ELR (cell line): ENCODE results near the gene MAP1A.
"Not testable (repeated sequence)": the region's sequence is repeated elsewhere in the genome, so short reads cannot be mapped to it uniquely, and the experiment has no call there.

Experiments used
- DNase-seq: peaks from one replicate; pipeline ENCODE4 v3.0.0-alpha.2; 2015; ENCODE audit warnings: low read depth

MAP1A gene

GRCh38 chr15:43529587-43530345, 12.4 kb downstream of the MAP1A start:
- peak; percentile 40 for DNase-seq

GRCh38 chr15:43531018-43531670, 13.7 kb downstream of the MAP1A start:
- DNase-seq: no peak

GRCh38 chr15:43532826-43533225, 15.4 kb downstream of the MAP1A start:
- DNase-seq: not testable (repeated sequence)

GRCh38 chr15:43534897-43535296, 17.5 kb downstream of the MAP1A start:
- DNase-seq: no peak

- no peak for DNase-seq
Measured at GRCh38 chr15:43538091-43538490, 20.7 kb downstream of the MAP1A start.

- no peak for DNase-seq
Measured at GRCh38 chr15:43541785-43542184, 24.4 kb downstream of the MAP1A start.

- DNase-seq: peak; percentile 25
Measured at GRCh38 chr15:43544266-43544665, 26.9 kb downstream of the MAP1A start.

- DNase-seq: no peak
Measured at GRCh38 chr15:43545426-43545825, 28.0 kb downstream of the MAP1A start.

GRCh38 chr15:43547539-43547938, 30.1 kb downstream of the MAP1A start:
- no peak for DNase-seq

- peak; percentile 50 for DNase-seq
Measured at GRCh38 chr15:43550527-43551363, 33.3 kb downstream of the MAP1A start.

GRCh38 chr15:43552256-43552655, 34.8 kb downstream of the MAP1A start:
- DNase-seq: no peak

- DNase-seq: no peak
Measured at GRCh38 chr15:43552986-43553385, 35.6 kb downstream of the MAP1A start.

GRCh38 chr15:43562753-43563152, 45.3 kb downstream of the MAP1A start:
- not testable (repeated sequence) for DNase-seq

GRCh38 chr15:43563793-43564192, 46.4 kb downstream of the MAP1A start:
- DNase-seq: not testable (repeated sequence)

GRCh38 chr15:43566615-43567014, 49.2 kb downstream of the MAP1A start:
- not testable (repeated sequence) for DNase-seq

- DNase-seq: not testable (repeated sequence)
Measured at GRCh38 chr15:43574607-43575006, 57.2 kb downstream of the MAP1A start.
